GM10847 (cell line): ENCODE results near the gene LAT.

Experiments
- POLR2A ChIP-seq: IDR thresholded peaks from 2 replicates; pipeline ENCODE4 v1.6.1; 2011; ENCODE audit not compliant: insufficient read length; ENCODE audit errors: extremely low read depth

LAT gene

DNA sequence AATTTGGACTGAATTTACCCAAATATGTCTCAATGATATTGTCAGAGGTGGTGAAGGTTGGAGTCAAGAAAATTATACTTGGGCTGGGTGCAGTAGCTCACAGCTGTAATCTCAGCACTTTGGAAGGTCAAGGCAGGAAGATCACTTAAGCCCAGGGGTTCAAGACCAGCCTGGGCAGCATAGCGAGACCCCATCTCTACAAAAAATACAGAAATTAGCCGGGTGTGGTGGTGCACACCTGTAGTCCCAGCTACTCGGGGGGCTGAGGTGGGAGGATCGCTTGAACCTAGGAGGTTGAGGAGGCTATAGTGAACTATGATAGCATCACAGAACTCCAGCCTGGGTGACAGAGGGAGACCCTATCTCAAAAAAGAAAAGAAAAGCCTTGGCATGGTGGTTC lies 40.9 kb downstream of the LAT start:
- no peak for TF ChIP-seq POLR2A

DNA sequence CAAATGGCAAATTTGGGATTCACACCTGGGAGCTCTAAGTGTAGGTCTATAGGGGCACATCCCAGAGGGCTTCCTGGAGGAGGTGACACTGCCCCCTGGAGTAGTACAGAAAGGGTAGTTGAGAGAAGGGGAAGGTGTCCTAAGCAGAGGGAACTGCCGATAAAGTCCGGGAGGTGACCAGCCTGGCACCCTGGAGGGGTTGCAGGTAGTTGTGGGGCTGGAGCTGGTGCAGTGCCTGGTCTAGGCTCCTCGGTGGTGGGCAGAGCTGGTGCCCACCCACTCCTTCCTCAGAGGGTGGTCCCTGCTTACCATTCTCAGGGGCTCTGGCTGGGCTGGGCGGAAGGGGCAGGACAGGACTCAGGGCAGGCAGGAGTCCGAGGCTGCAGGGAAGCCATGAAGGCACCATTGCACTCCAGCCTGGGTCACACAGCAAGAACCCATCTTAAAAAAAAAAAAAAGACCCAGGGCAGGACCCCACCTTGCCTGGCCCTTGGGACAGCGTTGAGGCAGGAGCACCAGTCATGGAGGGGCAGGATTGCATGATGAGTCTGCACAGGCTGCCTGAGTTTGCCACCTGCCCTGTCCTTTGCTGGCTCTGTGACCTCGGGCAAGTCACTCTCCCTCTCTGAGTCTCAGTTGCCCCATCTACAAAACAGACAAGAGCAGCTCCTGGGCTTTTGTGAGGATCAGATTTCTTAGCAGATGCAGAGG lies 43.8 kb downstream of the LAT start:
- no peak for TF ChIP-seq POLR2A

DNA sequence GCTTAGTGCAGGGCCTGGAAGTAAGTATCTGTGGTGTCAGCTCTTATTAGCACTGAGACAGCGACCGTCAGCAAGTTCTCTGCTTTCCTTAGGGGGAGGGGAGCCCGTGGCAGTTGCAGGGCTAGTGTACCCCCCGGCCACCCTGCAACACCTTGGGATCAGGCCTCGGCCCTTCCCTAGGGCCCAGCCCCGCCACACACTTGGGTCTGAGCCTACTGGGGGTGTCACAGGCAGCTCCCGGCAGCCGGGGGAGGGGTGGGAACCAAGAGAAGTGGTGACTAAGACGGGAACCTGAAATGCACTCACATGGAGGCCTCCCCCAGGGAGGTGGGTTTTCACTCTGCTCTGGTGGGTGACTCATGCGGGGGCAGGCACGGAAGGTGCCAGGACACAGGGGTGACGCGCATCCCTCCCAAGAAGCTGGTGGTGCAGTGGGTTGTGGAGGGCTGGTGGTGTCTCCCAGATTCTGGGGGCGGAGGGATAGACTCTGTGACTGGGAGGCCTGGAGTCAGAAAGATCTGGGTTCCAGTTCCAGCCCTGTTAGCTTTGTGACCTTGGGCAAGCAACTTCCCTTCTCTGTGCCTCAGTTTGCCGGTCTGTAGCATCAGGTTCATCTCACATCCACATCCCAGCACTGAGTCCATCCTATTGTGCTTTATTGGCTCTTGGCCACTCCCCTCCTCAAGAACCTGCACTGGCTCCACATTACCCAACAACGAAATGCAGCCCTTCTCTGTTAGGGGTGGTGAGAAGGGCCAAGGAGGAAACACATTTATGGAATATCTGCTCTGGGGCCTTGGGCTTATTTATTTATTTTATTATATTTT lies 44.5 kb downstream of the LAT start:
- no peak for TF ChIP-seq POLR2A

DNA sequence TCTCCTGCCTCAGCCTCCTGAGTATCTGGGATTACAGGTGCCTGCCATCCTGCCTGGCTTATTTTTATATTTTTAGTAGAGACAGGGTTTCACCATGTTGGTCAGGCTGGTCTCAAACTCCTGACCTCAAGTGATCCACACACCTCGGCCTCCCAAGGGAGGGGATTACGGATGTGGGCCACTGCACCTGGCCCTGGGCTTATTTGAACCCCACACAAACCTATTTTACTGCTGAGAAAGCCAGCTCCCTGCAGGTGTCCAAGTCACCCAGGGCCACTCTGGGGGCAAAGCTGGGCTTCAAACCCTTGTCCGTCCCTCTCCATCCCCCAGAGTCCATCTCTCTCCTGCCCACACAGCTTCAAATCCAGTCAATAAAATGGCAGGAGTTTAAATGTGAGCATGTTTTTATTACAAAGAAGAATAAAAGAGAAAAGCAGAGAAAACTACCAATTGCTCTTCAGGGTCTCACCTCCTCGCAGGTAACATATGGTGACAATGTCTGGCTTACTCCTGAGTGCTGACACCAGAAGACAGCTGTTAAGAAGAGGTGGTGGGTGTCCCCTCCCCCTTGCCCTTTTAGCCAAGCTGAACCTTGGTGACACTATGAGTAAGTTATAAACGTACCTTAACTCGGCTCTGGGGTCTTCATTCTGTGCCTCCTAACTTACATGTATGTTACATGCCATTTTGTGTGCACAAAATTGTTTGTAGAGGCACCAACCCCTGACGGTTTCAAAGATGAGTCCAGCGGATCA lies 45.4 kb downstream of the LAT start:
- TF ChIP-seq POLR2A: no peak
